MM.1S (cell line): ENCODE results near the gene PHTF2.

Experiments used
- DNase-seq: peaks from one replicate; pipeline ENCODE4 v3.0.0-alpha.2; 2015
- H2AFZ ChIP-seq: fragments of 300-600 bp; sonication (generic); 2 replicates; pipeline ENCODE4 v1.6.0; 2016; ENCODE audit warnings: antibody characterized with exemption, low read length
- H3F3A ChIP-seq: fragments of 300-600 bp; sonication (generic); 2 replicates; pipeline ENCODE4 v1.6.1; 2016; ENCODE audit warnings: mild to moderate bottlenecking, antibody characterized with exemption, low read length, moderate library complexity, mixed read lengths; ENCODE audit not compliant: insufficient read depth
- H3K27ac ChIP-seq: fragments of 300-600 bp; sonication (generic); 2 replicates; pipeline ENCODE4 v1.5.1; 2016; ENCODE audit warnings: mild to moderate bottlenecking, low read length
- H3K27me3 ChIP-seq: fragments of 300-600 bp; sonication (generic); replicated peaks from 2 replicates; pipeline ENCODE4 v1.6.0; 2016; ENCODE audit warnings: low read length; ENCODE audit not compliant: insufficient read depth
- H3K36me3 ChIP-seq: fragments of 300-600 bp; sonication (generic); replicated peaks from 2 replicates; pipeline ENCODE4 v1.6.1; 2016; ENCODE audit warnings: mild to moderate bottlenecking, low read length, mixed read lengths; ENCODE audit not compliant: insufficient read depth
- H3K4me1 ChIP-seq: fragments of 300-600 bp; sonication (generic); 2 replicates; pipeline ENCODE4 v1.6.1; 2016; ENCODE audit warnings: low read length, mixed read lengths
- H3K4me2 ChIP-seq: fragments of 300-600 bp; sonication (generic); 2 replicates; pipeline ENCODE4 v1.6.0; 2016; ENCODE audit warnings: low read depth, low read length
- H3K4me3 ChIP-seq: fragments of 300-600 bp; sonication (generic); 2 replicates; pipeline ENCODE4 v1.5.1; 2016; ENCODE audit warnings: low read length, mixed read lengths
- H3K79me2 ChIP-seq: fragments of 300-600 bp; sonication (generic); 2 replicates; pipeline ENCODE4 v1.6.1; 2016; ENCODE audit warnings: mixed run types, low read length, mixed read lengths
- H3K9ac ChIP-seq: fragments of 300-600 bp; sonication (generic); 2 replicates; pipeline ENCODE4 v1.6.1; 2016; ENCODE audit warnings: low read length, mixed read lengths
- H3K9me2 ChIP-seq: fragments of 300-600 bp; sonication (generic); replicated peaks from 2 replicates; pipeline ENCODE4 v1.6.1; 2016; ENCODE audit warnings: mild to moderate bottlenecking, low read length, mixed read lengths; ENCODE audit not compliant: insufficient read depth
- H3K9me3 ChIP-seq: fragments of 300-600 bp; sonication (generic); replicated peaks from 2 replicates; pipeline ENCODE4 v1.6.1; 2016; ENCODE audit warnings: mild to moderate bottlenecking, low read length, mixed read lengths; ENCODE audit not compliant: insufficient read depth
- H4K20me1 ChIP-seq: fragments of 300-600 bp; sonication (generic); 2 replicates; pipeline ENCODE4 v1.6.1; 2016; ENCODE audit warnings: mild to moderate bottlenecking, low read length, moderate library complexity, mixed read lengths; ENCODE audit not compliant: insufficient read depth
- EZH2 ChIP-seq: fragments of 300-600 bp; sonication (generic); optimal IDR thresholded peaks from 2 replicates; pipeline ENCODE3; 2017; ENCODE audit warnings: low read depth, mild to moderate bottlenecking, antibody characterized with exemption, low read length, mixed read lengths
- EZH2phosphoT487 ChIP-seq: fragments of 300-600 bp; sonication (generic); IDR thresholded peaks from 2 replicates; pipeline ENCODE4 v1.6.1; 2018; ENCODE audit warnings: antibody characterized with exemption, low read length
- TF ChIP-seq, protein P1 (sequence below): fragments of 300-600 bp; sonication (generic); IDR thresholded peaks from 2 replicates; pipeline ENCODE4 v1.5.1; 2016; ENCODE audit warnings: antibody characterized with exemption, low read length, mixed read lengths

PHTF2 gene

DNA sequence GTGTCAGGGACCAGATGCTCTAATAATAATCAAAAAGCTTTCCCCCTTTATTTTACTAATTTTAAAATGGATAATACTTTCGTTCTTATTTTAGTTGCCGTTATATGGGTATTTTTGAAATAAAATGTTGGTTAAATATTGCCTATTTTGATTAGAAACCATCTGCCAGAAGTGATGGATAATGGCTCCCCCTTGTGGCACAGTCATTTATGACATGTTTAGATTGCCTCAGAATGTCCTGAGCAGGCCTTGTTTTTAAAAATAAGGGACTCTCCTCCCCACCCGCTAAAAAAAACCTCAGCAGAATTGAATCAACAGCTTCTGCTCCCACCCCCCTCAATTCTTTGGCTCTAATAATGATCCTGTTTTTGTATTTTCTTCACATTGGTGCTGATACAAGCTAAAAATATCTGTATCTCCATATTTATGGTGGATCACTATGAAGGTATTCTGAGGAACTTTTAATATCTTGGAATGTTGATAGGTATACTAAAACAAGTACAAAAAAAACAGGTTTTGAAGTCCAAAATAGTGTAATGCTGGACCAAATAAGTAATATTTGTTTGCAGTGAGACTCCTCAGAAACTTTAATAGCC, 39.2 kb upstream of the PHTF2 start:
- H3K4me1 ChIP-seq, result peaks cover 7% of the 10 kb centered on the region; the same call in 1 of the 2 replicates
- H3K27me3 ChIP-seq, result no peaks in the 10 kb centered on the region
- H3K36me3 ChIP-seq, result no peaks in the 10 kb centered on the region
- peaks cover 11% of the 10 kb centered on the region; the same call in 1 of the 2 replicates for H4K20me1 ChIP-seq
- H2AFZ ChIP-seq, result no peak overlapping the region
- peaks cover 88% of the 10 kb centered on the region for H3K79me2 ChIP-seq
- TF ChIP-seq EZH2 (no peak), EZH2phosphoT487 (no peak)
- TF ChIP-seq, protein P1, sequence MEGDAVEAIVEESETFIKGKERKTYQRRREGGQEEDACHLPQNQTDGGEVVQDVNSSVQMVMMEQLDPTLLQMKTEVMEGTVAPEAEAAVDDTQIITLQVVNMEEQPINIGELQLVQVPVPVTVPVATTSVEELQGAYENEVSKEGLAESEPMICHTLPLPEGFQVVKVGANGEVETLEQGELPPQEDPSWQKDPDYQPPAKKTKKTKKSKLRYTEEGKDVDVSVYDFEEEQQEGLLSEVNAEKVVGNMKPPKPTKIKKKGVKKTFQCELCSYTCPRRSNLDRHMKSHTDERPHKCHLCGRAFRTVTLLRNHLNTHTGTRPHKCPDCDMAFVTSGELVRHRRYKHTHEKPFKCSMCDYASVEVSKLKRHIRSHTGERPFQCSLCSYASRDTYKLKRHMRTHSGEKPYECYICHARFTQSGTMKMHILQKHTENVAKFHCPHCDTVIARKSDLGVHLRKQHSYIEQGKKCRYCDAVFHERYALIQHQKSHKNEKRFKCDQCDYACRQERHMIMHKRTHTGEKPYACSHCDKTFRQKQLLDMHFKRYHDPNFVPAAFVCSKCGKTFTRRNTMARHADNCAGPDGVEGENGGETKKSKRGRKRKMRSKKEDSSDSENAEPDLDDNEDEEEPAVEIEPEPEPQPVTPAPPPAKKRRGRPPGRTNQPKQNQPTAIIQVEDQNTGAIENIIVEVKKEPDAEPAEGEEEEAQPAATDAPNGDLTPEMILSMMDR, result peak; percentile 82
- no peak overlapping the region for H3K27ac ChIP-seq
- H3K9ac ChIP-seq, result no peak overlapping the region
- H3K9me3 ChIP-seq, result no peaks in the 10 kb centered on the region
- H3F3A ChIP-seq, result peaks cover 11% of the 10 kb centered on the region; the same call in 1 of the 2 replicates
- H3K4me3 ChIP-seq, result no peak overlapping the region
- peak; percentile 64 for DNase-seq
- H3K4me2 ChIP-seq, result no peak overlapping the region
- H3K9me2 ChIP-seq, result no peaks in the 10 kb centered on the region

DNA sequence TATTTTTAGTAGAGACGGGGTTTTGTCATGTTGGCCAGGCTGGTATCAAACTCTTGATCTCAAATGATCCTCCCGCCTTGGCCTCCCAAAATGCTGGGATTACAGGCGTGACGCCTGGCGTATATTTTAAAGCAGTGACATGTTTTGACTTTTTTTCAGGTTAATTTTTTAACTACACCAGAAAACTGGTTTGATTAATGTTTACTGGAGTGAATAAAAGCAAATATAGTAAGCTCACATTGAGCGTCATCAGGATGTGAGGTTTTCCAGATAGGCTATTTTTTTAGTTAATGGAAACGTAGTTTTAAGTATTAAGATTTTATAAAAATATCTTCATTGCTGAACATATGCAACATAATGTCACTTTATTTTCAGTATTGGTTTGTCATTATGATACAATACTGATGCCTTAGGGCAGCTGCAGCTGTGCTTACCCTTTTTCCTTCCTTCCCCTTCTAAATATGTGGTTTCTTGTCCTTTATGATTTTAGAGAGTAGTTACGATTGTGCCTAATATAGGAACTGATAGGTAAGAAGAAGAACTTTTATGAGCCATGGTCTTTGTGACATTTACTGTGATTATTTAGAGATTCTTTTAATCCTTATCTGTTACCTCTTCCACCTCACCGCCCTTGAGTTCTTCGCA, 37.6 kb upstream of the PHTF2 start:
- H3K27ac ChIP-seq, result no peak overlapping the region
- DNase-seq, result no peak
- no peak overlapping the region for H2AFZ ChIP-seq
- H3K4me3 ChIP-seq, result no peak overlapping the region
- no peaks in the 10 kb centered on the region for H3K36me3 ChIP-seq
- H3K9ac ChIP-seq, result no peak overlapping the region
- peaks cover 11% of the 10 kb centered on the region; the same call in 1 of the 2 replicates for H4K20me1 ChIP-seq
- no peaks in the 10 kb centered on the region for H3K9me2 ChIP-seq
- H3K4me2 ChIP-seq, result no peak overlapping the region
- peaks cover 7% of the 10 kb centered on the region; the same call in 1 of the 2 replicates for H3K4me1 ChIP-seq
- peaks cover 11% of the 10 kb centered on the region; the same call in 1 of the 2 replicates for H3F3A ChIP-seq
- peaks cover 77% of the 10 kb centered on the region for H3K79me2 ChIP-seq
- TF ChIP-seq, protein P1, result no peak
- TF ChIP-seq EZH2 (no peak), EZH2phosphoT487 (no peak)
- no peaks in the 10 kb centered on the region for H3K27me3 ChIP-seq
- no peaks in the 10 kb centered on the region for H3K9me3 ChIP-seq

GRCh38 chr7:77765481-77765880, 33.1 kb upstream of the PHTF2 start:
- no peak for TF ChIP-seq EZH2phosphoT487
- TF ChIP-seq, protein P1, result no peak
- TF ChIP-seq EZH2, result no peak
- H3K79me2 ChIP-seq, result peaks cover 48% of the 10 kb centered on the region

More at GRCh38 chr7:77765481-77765880, 33.1 kb upstream of the PHTF2 start:
- H3K27ac ChIP-seq, result no peak overlapping the region
- H3K9ac ChIP-seq, result no peak overlapping the region
- H3K27me3 ChIP-seq, result no peaks in the 10 kb centered on the region
- H3K4me3 ChIP-seq, result no peak overlapping the region
- no peaks in the 10 kb centered on the region for H3K4me1 ChIP-seq
- peaks cover 3% of the 10 kb centered on the region; the same call in 1 of the 2 replicates for H3K36me3 ChIP-seq
- H3F3A ChIP-seq, result no peaks in the 10 kb centered on the region
- H3K9me2 ChIP-seq, result no peaks in the 10 kb centered on the region
- no peak overlapping the region for H3K4me2 ChIP-seq
- H4K20me1 ChIP-seq, result no peaks in the 10 kb centered on the region; the same call in 1 of the 2 replicates
- H2AFZ ChIP-seq, result no peak overlapping the region
- DNase-seq, result no peak
- no peaks in the 10 kb centered on the region for H3K9me3 ChIP-seq
